Stimulated activated CD8-positive, alpha-beta memory T cell treated with anti-CD3 and anti-CD28 coated beads, Interleukin-12 subunit alpha, Interleukin-12 subunit beta, amount 100 ng/mL, for 24 hours (primary cell): ENCODE measurements around the gene ANKLE1.
"Not testable (repeated sequence)": the region's sequence is repeated elsewhere in the genome, so short reads cannot be mapped to it uniquely, and the experiment has no call there.

Experiments
- DNase-seq: peaks from one replicate; pipeline ENCODE4 v3.0.0-alpha.2; 2020; ENCODE audit errors: extremely low read depth

The ANKLE1 gene

DNA sequence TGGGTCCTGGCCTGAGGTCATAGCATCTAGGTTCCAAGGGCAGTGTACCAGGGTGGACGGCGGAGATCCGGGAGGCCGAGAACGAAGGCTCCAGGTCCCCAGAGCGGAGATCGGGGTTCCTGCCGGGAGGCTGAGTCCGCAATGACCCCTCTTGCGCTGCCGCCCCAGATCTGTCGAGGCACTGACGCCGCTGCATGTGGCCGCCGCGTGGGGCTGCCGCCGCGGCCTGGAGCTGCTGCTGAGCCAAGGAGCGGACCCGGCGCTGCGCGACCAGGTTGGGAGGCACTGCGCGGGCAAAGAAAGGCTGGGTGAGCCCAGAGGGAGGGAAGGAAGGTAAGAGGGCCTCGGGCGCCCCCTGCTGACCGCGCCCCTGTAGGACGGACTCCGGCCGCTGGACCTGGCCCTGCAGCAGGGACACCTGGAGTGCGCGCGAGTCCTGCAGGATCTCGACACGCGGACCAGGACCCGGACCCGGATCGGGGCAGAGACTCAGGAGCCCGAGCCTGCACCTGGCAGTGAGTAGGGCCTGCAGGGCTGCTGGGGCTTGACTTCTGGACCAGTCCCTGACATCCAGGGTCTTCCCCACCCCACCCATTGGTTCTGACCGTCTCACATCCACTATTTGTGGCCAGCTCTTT lies 906 bp downstream of the ANKLE1 start:
- peak; percentile 42 for DNase-seq

DNA sequence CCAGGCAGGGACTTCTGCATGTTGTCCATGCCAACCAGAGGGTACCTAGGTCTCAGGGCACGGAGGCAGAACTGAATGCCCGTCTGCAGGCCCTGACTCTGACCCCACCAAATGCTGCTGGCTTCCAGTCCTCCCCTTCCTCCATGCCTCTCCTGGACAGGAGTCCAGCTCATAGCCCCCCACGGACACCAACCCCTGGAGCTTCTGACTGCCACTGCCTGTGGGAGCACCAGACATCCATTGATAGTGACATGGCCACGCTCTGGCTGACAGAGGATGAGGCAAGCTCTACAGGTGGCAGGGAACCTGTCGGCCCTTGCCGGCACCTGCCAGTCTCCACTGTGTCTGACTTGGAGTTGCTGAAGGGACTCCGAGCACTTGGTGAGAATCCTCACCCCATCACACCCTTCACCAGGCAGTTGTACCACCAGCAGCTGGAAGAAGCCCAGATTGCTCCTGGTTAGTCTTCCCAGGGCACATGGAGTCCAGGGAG lies 1.8 kb downstream of the ANKLE1 start:
- no peak for DNase-seq

DNA sequence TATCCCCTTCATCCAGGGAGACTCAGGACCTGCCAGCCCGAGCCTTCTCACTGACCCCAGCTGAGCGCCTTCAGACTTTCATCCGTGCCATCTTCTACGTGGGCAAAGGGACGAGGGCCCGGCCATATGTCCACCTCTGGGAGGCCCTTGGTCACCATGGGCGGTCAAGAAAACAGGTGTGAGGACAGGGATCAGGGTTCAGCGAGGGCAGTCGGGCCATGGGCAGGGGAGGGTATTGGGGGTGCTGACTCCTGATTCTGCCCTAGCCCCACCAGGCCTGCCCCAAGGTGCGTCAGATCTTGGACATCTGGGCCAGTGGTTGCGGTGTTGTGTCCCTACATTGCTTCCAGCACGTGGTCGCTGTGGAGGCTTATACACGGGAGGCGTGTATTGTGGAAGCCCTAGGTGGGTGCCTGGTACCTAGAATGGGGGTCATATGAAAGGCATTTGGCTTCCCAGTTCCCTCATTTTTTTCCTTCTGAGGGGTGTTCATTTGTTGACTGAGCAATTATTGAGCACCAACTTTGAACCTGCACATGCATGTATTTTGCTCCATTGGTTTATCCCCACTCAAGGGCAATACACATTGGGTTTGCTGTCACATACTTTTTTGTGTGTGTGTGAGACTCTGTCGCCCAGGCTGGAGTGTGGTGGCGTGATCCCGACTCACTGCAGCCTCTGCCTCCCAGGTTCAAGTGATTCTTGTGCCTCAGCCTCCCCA lies 3.9 kb downstream of the ANKLE1 start:
- DNase-seq, result no peak

DNA sequence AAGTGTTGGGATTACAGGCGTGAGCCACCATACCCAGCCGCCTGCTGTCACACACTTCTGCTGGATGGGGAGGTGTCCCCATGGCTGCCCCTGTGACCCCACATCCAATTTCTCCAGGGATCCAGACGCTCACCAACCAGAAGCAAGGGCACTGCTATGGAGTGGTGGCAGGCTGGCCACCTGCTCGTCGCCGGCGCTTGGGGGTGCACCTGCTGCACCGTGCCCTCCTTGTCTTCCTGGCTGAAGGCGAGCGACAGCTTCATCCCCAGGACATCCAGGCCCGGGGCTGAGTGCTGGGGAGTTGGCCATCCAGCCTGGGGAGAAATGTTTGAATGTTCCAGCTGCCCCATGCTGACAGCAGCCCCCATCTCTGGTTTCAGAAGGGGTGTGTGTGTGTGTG lies 4.6 kb downstream of the ANKLE1 start:
- no peak for DNase-seq

GRCh38 chr19:17286752-17287151 lies 5.1 kb downstream of the ANKLE1 start:
- no peak for DNase-seq

DNA sequence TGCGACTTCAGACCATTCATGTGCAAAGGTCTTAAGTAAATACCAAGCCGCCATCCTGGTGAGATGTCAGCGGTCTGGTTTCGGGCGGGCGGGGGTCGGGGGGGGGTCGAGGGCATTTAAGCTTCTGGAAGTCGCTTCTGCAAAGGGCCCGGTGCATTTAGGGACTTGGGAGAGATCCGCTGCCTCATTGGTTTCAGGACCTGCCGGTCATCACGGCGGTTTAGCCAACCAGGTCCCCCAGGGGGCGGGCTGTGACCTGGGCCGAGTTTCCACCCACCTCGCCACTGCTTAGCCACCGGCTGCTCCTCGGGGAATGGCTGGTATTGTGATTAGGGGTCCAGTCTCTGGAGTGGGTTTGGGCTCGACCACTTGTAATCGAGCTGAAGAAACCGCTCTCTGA lies 7.8 kb downstream of the ANKLE1 start:
- no peak for DNase-seq

DNA sequence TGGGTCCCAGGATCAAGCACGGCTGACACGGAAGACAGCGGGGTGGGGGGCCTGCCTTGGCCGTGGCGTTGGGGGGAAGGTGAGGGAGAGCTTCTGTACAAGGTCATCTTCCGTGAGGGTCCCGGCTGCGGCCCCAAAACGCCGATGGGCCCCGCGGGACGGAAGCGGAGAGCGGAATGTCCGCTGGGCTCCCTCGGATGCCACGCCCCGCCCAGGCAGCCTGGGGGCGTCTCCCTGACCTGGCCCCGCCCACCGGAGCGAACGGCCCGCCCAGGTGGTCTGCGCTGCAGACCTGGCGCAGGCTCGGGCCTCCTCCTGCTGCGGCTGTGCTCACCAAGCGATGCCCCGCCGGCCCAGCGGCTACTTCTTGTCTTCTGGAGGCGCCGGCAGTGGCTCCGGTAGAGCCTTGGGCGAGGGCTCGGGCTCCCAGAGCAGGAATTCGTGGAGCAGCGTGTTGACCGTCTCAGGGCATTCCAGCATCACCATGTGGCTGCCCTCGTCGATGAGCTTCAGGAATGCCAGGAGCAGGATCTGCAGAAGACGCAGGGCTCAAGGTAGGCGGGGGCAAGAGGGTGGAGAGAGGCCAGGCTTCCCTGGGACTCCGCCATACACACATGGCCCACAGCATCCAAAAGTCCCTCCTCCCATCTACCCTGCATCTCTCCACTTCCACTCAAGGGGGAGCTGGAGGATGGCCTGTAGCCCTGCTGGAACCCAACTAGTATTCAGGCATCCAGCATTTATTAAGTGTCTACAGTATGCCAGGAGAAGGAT lies 10.8 kb downstream of the ANKLE1 start:
- no peak for DNase-seq

- no peak for DNase-seq
Measured at GRCh38 chr19:17293605-17294004, 11.9 kb downstream of the ANKLE1 start.

DNA sequence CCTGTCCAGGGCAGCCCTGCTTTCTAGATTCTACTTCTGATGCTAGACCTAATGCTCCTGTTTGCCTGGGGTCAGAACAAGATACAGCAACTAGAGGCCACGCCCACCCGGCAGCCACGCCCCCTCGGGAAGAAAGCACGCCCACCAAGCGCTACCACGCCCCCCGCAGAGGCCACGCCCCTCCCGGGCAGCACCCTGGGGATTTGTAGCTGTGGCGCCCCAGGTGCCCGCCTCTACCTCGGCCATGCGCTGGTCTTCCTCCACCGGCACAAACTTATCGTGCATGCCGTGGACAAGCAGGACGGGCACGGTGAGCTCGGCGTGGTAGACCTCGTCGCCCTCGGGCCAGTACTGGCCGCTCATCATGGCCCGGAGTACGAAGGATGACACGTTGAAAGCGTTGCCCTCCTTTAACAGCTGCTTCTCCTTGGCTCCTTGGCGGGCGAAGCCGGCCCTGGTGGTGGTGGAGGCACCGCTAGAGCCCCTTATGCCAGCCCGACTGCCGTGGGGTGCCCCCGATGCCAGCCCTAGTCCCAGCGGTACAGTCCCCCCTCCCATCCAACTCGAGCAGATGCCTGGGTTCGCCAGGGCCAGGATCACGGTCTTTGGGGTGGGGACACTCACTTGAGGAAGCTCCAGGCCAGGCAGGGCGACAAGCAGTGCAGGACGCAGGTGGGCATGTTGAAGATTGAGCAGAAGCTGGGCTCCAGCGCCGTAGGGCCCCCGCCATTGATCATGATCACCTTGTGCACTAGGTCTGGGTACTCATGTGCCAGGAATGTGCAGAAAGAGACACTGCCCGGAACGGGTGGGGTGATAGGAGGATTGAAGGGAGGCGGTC lies 12.6 kb downstream of the ANKLE1 start:
- DNase-seq, result no peak

DNA sequence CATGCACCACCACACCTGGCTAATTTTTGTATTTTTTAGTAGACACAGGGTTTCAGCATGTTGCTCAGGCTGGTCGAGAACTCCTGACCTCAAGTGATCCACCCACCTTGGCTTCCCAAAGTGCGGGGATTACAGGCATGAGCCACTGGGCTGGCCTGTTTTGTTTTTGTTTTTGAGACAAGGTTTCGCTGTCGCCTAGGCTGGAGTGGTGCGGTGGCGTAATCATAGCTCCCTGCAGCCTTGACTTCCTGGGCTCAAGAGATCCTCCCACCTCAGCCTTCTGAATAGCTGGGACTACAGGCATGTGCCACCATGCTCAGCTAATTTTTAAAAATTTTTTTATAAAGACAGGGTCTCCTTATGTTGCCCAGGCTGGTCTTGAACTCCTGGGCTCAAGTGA lies 13.8 kb downstream of the ANKLE1 start:
- not testable (repeated sequence) for DNase-seq

DNA sequence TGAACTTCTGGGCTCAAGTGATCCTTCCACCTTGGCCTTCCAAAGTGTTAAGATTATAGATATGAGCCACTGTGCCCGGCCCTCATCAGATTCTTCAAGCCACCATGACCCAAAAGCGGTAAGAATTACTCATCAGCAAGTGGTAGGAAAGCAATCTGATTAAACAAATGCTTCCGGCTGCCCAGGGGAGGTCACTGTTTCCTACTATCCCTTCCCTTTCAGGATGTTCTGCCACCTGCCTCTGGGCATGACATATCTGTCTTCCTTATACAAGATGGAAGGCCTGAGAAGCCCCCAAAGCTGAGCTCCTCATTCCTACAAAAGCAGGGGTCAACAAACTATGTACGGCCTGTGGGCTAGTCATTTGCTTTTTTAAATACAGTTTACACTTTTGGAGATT lies 14.6 kb downstream of the ANKLE1 start:
- no peak for DNase-seq

DNA sequence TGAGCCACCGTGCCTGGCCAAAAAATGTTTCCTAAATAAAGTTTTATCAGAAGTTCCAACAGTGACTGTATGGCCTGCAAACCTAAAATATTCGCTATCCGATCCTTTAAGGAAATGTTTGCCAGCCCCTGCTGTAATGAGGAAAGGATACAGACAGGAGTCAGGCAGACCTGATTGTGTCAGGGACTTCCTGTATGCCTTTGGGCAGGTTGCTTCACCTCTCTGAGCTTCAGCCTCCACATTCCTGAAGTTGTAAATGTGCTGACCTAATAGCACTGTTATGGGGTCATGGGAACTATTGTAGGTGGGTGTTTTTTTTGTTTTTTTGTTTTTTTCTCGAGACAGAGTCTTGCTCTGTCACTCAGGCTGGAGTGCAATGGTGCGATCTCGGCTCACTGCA lies 15.3 kb downstream of the ANKLE1 start:
- no peak for DNase-seq

- no peak for DNase-seq
Measured at GRCh38 chr19:17300992-17301619, 19.4 kb downstream of the ANKLE1 start.

GRCh38 chr19:17302391-17303166 lies 20.9 kb downstream of the ANKLE1 start:
- DNase-seq, result no peak

DNA sequence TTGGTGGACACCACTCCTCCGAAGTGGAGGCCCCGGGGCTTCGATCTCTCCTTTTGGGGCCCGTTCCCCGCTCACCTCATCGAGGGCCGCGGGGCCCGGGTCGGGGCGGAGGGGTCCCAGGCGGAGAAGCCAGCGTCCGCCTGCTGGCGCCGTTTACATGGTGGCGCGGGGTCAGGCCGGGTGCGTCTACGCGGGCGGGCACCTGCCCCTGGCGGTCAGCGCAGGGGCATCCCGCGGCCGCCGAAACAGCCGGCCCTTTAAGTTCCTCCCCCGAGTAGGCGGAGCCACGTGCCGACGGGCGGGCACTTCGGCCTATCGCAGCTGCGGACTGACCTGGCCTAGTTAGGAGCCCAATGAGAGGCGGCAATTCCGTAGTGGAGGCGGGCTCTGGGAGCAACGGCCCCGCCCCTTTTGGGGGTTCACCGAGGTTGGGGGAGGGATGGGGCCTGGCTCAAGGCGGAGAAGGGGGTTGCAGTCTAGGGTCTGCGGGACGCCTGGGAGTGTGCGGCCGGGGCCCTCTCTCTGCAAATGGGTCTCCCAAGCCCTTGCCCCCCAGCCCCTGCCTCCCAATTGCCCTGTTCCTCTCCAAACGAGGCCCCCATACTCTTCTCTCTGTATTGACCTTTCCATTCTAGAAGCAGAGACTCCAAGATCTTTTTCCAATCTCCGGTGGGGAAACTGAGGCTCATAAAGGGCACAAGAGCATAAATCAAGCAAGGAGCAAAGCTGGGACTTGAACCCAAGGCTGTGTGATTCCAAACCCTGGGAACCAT lies 21.7 kb downstream of the ANKLE1 start, which contains the start of gene ABHD8:
ABHD8 (minus strand) TSS at position 259 of the 773 bp plus-strand sequence. CDS start 1,809 bp downstream, outside the sequence.
- peak; percentile 80 for DNase-seq

GRCh38 chr19:17303940-17304267 lies 22.2 kb downstream of the ANKLE1 start:
- DNase-seq, result no peak

- no peak for DNase-seq
Measured at GRCh38 chr19:17304386-17305215, 22.9 kb downstream of the ANKLE1 start.

GRCh38 chr19:17305216-17305516 lies 23.5 kb downstream of the ANKLE1 start:
- DNase-seq, result no peak
